Activated T-cell treated with anti-CD3 and anti-CD28 coated beads for 1 hour (primary cell): Measurements from ENCODE around the gene AGT.
"Not testable (repeated sequence)": the region's sequence is repeated elsewhere in the genome, so short reads cannot be mapped to it uniquely, and the experiment has no call there.

Source experiments
- DNase-seq: peaks from one replicate; pipeline ENCODE4 v3.0.0-alpha.2; 2020; ENCODE audit warnings: low read depth

AGT gene

GRCh38 chr1:230743899-230744298 is 30.0 kb upstream of the AGT start:
- no peak for DNase-seq

GRCh38 chr1:230739564-230740290 is 25.8 kb upstream of the AGT start:
- DNase-seq: no peak

- no peak for DNase-seq
Measured at GRCh38 chr1:230737622-230738262, 23.8 kb upstream of the AGT start.

- DNase-seq: no peak
Measured at GRCh38 chr1:230735447-230735846, 21.5 kb upstream of the AGT start.

GRCh38 chr1:230730977-230731376 is 17.1 kb upstream of the AGT start:
- DNase-seq: no peak

- no peak for DNase-seq
Measured at GRCh38 chr1:230728710-230729392, 14.9 kb upstream of the AGT start.

GRCh38 chr1:230725256-230726012 is 11.5 kb upstream of the AGT start:
- DNase-seq: no peak

GRCh38 chr1:230721849-230722522 is 8.1 kb upstream of the AGT start:
- not testable (repeated sequence) for DNase-seq

GRCh38 chr1:230717251-230717650 is 3.3 kb upstream of the AGT start:
- no peak for DNase-seq

GRCh38 chr1:230716453-230716852 is 2.5 kb upstream of the AGT start:
- not testable (repeated sequence) for DNase-seq

GRCh38 chr1:230715510-230715909 is 1.6 kb upstream of the AGT start:
- DNase-seq: no peak

GRCh38 chr1:230713547-230713914 is 391 bp downstream of the AGT start:
- no peak for DNase-seq

- no peak for DNase-seq
Measured at GRCh38 chr1:230713138-230713537, 784 bp downstream of the AGT start.

- DNase-seq: no peak
Measured at GRCh38 chr1:230712470-230712942, 1.4 kb downstream of the AGT start.

GRCh38 chr1:230711245-230711644 is 2.7 kb downstream of the AGT start:
- DNase-seq: no peak

- DNase-seq: no peak
Measured at GRCh38 chr1:230710543-230710904, 3.4 kb downstream of the AGT start.

- DNase-seq: no peak
Measured at GRCh38 chr1:230709619-230710542, 4.0 kb downstream of the AGT start.

- DNase-seq: no peak
Measured at GRCh38 chr1:230708631-230709580, 5.0 kb downstream of the AGT start.

GRCh38 chr1:230707732-230708630 is 5.9 kb downstream of the AGT start:
- DNase-seq: no peak
